Brain microvascular endothelial cell (primary cell): ENCODE data around the gene EN2.

Source experiments
- DNase-seq: peaks from one replicate; pipeline ENCODE4 v3.0.0-alpha.2; 2020
- H3K27ac ChIP-seq: fragments of 250-450 bp; sonication (Bioruptor Pico); 2 replicates; pipeline ENCODE4 v1.5.1; 2020; ENCODE audit warnings: mild to moderate bottlenecking, moderate library complexity
- H3K27me3 ChIP-seq: fragments of 250-450 bp; sonication (Bioruptor Pico); replicated peaks from 2 replicates; pipeline ENCODE4 v1.5.1; 2020; ENCODE audit warnings: mild to moderate bottlenecking
- H3K36me3 ChIP-seq: fragments of 250-450 bp; sonication (Bioruptor Pico); replicated peaks from 2 replicates; pipeline ENCODE4 v1.5.1; 2020; ENCODE audit warnings: mild to moderate bottlenecking
- H3K4me3 ChIP-seq: 2 replicates; pipeline ENCODE4 v1.5.1; 2011; ENCODE audit warnings: low read depth, mild to moderate bottlenecking, control low read depth, low read length, moderate library complexity
- in situ Hi-C: cut with HindIII; loops from 2 replicates; pipeline ENCODE4 v1.10.0; 2017; ENCODE audit warnings: low sequenced_read_pairs, low pct_ligation_motif_present
- TF ChIP-seq, protein P1 (sequence below): IDR thresholded peaks from 2 replicates; pipeline ENCODE4 v1.5.1; 2011; ENCODE audit warnings: low read depth, mild to moderate bottlenecking, moderate library complexity, low read length, control low read depth, inconsistent platforms; ENCODE audit errors: missing control alignments

Gene EN2

GRCh38 chr7:155471718-155472117 is 13.8 kb downstream of the EN2 start:
- Histone ChIP-seq H3K27me3 (peaks cover 61% of the 10 kb centered on the region), H3K36me3 (no peaks in the 10 kb centered on the region), H3K27ac (no peak overlapping the region), H3K4me3 (no peak overlapping the region)
- no peak for DNase-seq
- in situ Hi-C loops = no loop called here
- TF ChIP-seq, protein P1, sequence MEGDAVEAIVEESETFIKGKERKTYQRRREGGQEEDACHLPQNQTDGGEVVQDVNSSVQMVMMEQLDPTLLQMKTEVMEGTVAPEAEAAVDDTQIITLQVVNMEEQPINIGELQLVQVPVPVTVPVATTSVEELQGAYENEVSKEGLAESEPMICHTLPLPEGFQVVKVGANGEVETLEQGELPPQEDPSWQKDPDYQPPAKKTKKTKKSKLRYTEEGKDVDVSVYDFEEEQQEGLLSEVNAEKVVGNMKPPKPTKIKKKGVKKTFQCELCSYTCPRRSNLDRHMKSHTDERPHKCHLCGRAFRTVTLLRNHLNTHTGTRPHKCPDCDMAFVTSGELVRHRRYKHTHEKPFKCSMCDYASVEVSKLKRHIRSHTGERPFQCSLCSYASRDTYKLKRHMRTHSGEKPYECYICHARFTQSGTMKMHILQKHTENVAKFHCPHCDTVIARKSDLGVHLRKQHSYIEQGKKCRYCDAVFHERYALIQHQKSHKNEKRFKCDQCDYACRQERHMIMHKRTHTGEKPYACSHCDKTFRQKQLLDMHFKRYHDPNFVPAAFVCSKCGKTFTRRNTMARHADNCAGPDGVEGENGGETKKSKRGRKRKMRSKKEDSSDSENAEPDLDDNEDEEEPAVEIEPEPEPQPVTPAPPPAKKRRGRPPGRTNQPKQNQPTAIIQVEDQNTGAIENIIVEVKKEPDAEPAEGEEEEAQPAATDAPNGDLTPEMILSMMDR = no peak

GRCh38 chr7:155477476-155477875 is 19.5 kb downstream of the EN2 start:
- in situ Hi-C loops = no loop called here
- Histone ChIP-seq H3K27me3 (peaks cover 7% of the 10 kb centered on the region), H3K4me3 (no peak overlapping the region), H3K36me3 (no peaks in the 10 kb centered on the region), H3K27ac (no peak overlapping the region)
- no peak for DNase-seq
- TF ChIP-seq, protein P1 = no peak

DNA sequence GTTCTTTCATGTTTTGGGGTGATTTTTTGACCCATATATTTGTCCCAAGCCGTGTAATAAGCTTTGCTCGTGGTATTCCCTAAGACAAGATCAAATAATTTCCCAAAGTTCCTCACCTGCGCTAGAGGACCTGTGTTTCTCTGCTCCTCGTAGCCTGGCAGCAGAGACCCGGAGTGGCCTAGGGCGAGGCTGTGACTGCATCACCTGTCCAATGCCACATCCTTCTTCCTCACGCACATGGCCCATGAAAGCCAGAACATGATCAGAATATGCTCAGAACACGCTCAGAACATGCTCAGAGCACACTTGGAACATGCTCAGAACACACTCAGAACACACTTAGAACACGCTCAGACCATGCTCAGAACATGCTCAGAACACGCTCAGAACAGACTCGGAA is 23.8 kb downstream of the EN2 start:
- no peak overlapping the region for H3K4me3 ChIP-seq
- TF ChIP-seq, protein P1 = no peak
- in situ Hi-C loops = no loop called here
- no peaks in the 10 kb centered on the region for H3K36me3 ChIP-seq
- H3K27me3 ChIP-seq = no peaks in the 10 kb centered on the region
- no peak overlapping the region for H3K27ac ChIP-seq
- DNase-seq = no peak

DNA sequence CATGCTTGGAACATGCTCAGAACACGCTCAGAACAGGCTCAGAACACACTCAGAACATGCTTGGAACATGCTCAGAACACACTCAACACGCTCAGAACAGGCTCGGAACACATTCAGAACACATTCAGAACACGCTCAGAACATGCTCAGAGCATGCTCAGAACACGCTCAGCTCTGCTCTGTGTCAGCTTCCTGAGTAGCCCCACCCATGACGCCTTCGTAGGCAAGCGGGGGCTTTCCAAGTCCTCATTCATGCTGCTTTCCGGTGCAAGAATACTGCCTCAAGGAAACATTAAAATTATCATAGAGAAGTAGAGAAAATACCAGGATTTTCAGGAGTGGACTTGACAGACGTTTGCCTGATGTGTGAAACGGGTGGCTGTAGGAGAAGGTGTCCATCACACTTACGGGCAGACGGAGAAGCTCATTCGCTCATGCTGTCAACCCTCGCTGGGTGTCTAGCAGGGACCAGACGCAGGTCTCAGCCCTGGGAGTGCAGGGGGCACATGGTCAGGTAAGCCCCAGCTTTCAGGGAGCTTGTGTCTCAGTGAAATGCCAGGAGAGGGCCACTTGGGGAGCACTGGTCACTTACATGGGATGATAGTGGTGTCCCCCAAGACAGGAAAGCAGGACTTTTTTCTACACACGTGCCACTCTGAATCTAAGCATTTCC is 24.7 kb downstream of the EN2 start:
- H3K4me3 ChIP-seq = no peak overlapping the region
- H3K27me3 ChIP-seq = no peaks in the 10 kb centered on the region
- TF ChIP-seq, protein P1 = no peak
- DNase-seq = no peak
- no peaks in the 10 kb centered on the region for H3K36me3 ChIP-seq
- in situ Hi-C loops = no loop called here
- H3K27ac ChIP-seq = no peak overlapping the region

GRCh38 chr7:155483245-155483644 is 25.3 kb downstream of the EN2 start:
- Histone ChIP-seq H3K36me3 (no peaks in the 10 kb centered on the region), H3K4me3 (no peak overlapping the region), H3K27me3 (no peaks in the 10 kb centered on the region), H3K27ac (no peak overlapping the region)
- TF ChIP-seq, protein P1 = no peak
- DNase-seq = no peak
- in situ Hi-C loops = no loop called here

- H3K27me3 ChIP-seq = no peaks in the 10 kb centered on the region
- H3K4me3 ChIP-seq = no peak overlapping the region
- H3K27ac ChIP-seq = no peak overlapping the region
- no peak for DNase-seq
- H3K36me3 ChIP-seq = no peaks in the 10 kb centered on the region
- in situ Hi-C loops = no loop called here
- TF ChIP-seq, protein P1 = no peak
Measured at GRCh38 chr7:155483868-155484325, 26.0 kb downstream of the EN2 start.
